ENCODE data around the gene FPGS.

DNA sequence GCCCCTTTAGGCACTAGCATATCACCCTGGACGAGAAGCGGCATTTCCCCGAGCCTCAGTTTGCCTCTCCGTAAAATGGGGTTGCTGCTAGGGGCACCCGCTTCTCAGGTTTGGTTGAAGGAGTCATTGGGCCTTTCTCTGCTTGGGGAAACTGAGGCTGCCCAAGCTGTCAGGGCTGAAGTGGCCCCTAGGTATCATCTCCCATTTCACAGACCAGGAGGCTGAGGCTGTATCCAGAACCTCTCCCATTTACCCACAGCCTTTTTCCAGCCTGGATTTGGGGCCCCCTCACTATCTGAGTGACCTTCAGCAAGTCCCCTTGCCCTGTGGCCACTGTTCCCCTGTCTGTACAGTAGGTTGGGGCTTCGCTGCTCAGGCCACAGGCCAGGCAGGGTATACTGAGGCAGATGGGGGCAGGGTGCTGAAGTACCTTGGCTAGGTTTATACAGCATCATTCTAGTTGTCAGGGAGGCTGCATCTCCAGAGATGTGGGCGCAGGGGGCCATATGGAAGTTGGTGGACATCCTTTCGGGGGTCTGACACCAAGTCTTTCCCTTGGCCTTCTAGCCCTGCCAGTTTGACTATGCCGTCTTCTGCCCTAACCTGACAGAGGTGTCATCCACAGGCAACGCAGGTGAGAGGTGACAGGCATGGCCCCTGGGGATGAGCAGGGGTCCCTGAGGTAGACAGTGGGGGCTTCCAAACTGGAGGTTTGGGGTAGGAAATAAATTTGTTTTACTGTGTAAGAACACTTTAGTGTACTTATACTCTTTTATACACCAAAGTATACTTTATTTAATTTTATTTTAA, 7.9 kb downstream of the FPGS start:
- TF ChIP-seq, protein P1, sequence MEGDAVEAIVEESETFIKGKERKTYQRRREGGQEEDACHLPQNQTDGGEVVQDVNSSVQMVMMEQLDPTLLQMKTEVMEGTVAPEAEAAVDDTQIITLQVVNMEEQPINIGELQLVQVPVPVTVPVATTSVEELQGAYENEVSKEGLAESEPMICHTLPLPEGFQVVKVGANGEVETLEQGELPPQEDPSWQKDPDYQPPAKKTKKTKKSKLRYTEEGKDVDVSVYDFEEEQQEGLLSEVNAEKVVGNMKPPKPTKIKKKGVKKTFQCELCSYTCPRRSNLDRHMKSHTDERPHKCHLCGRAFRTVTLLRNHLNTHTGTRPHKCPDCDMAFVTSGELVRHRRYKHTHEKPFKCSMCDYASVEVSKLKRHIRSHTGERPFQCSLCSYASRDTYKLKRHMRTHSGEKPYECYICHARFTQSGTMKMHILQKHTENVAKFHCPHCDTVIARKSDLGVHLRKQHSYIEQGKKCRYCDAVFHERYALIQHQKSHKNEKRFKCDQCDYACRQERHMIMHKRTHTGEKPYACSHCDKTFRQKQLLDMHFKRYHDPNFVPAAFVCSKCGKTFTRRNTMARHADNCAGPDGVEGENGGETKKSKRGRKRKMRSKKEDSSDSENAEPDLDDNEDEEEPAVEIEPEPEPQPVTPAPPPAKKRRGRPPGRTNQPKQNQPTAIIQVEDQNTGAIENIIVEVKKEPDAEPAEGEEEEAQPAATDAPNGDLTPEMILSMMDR (IDR thresholded peaks at IDR 0.05; ENCODE audit: low read depth, low read length, missing input control) = no peak
- TF ChIP-seq HNF4A (conservative IDR thresholded peaks at IDR 0.05) = no peak
- TF ChIP-seq, protein P2, sequence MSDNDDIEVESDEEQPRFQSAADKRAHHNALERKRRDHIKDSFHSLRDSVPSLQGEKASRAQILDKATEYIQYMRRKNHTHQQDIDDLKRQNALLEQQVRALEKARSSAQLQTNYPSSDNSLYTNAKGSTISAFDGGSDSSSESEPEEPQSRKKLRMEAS (IDR thresholded peaks at IDR 0.05) = no peak
- TF ChIP-seq, protein P3, sequence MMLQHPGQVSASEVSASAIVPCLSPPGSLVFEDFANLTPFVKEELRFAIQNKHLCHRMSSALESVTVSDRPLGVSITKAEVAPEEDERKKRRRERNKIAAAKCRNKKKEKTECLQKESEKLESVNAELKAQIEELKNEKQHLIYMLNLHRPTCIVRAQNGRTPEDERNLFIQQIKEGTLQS (IDR thresholded peaks at IDR 0.05) = no peak
- no peak for TF ChIP-seq TAF1 (conservative IDR thresholded peaks at IDR 0.05)
- no peak for TF ChIP-seq ZBTB33 (IDR thresholded peaks at IDR 0.05)
- no peak for TF ChIP-seq EGR1 (IDR thresholded peaks at IDR 0.05; ENCODE audit: low read depth in 2 of 2)
- no peak for TF ChIP-seq REST (IDR thresholded peaks at IDR 0.05)
- no peak for TF ChIP-seq RAD21 (IDR thresholded peaks at IDR 0.05)
- TF ChIP-seq JUND (IDR thresholded peaks at IDR 0.05) = no peak
- TF ChIP-seq YY1 (IDR thresholded peaks at IDR 0.05) = no peak
- TF ChIP-seq HNF4G (IDR thresholded peaks at IDR 0.05) = no peak
- no peak for TF ChIP-seq SP1 (IDR thresholded peaks at IDR 0.05)
- TF ChIP-seq GABPA (IDR thresholded peaks at IDR 0.05 in 1 of 2, conservative IDR thresholded peaks at IDR 0.05 in 1 of 2) = no peak

Data from liver (tissue), 3 donors.